Osteoblast (primary cell): ENCODE results near the gene NFATC1. TPM values are rescaled to one million over a fixed set of nuclear protein-coding genes. Genes with fewer than 3 reads are reported as not detected.

ENCODE experiments used
- DNase-seq: peaks from one replicate; pipeline ENCODE4 v3.0.0; 2011; ENCODE audit warnings: low spot score, mixed read lengths; ENCODE audit not compliant: insufficient read length; ENCODE audit errors: missing footprints
- H2AFZ ChIP-seq: 2 replicates; pipeline ENCODE4 v1.6.0; 2011; ENCODE audit warnings: mild to moderate bottlenecking, low read length
- H3K27ac ChIP-seq: 2 replicates; pipeline ENCODE4 v1.5.1; 2011; ENCODE audit warnings: mild to moderate bottlenecking, low read depth, low read length, moderate library complexity
- H3K27me3 ChIP-seq: 2 replicates; pipeline ENCODE4 v1.6.0; 2012; ENCODE audit warnings: mild to moderate bottlenecking, control low read depth, inconsistent platforms, low read length, moderate library complexity; ENCODE audit not compliant: insufficient read depth
- H3K36me3 ChIP-seq: 2 replicates; pipeline ENCODE4 v1.5.1; 2011; ENCODE audit warnings: mild to moderate bottlenecking, low read length, control low read depth, moderate library complexity; ENCODE audit not compliant: insufficient read depth
- H3K4me1 ChIP-seq: 2 replicates; pipeline ENCODE4 v1.5.1; 2011; ENCODE audit warnings: mild to moderate bottlenecking, low read length, control low read depth, moderate library complexity; ENCODE audit not compliant: insufficient read depth
- H3K4me2 ChIP-seq: 2 replicates; pipeline ENCODE4 v1.6.0; 2011; ENCODE audit warnings: mild to moderate bottlenecking, low read length; ENCODE audit not compliant: insufficient read depth
- H3K4me3 ChIP-seq: fragments of 200-600 bp; sonication (generic); 3 replicates; pipeline ENCODE4 v1.5.1; 2012; ENCODE audit warnings: mild to moderate bottlenecking, low read length, inconsistent platforms; ENCODE audit not compliant: insufficient read depth
- H3K79me2 ChIP-seq: 2 replicates; pipeline ENCODE4 v1.6.0; 2012; ENCODE audit warnings: mild to moderate bottlenecking, low read length, control low read depth, inconsistent platforms; ENCODE audit not compliant: insufficient read depth
- H3K9me3 ChIP-seq: 2 replicates; pipeline ENCODE4 v1.5.1; 2011; ENCODE audit warnings: low read depth, low read length, control low read depth
- H4K20me1 ChIP-seq: 2 replicates; pipeline ENCODE4 v1.6.0; 2012; ENCODE audit warnings: mild to moderate bottlenecking, low read length, control low read depth; ENCODE audit not compliant: insufficient read depth
- CTCF ChIP-seq: IDR thresholded peaks from 2 replicates; pipeline ENCODE4 v1.5.1; 2011; ENCODE audit warnings: mild to moderate bottlenecking, low read depth, low read length, moderate library complexity; ENCODE audit errors: extremely low read depth
- total RNA-seq: library from RNA; depleted of rRNA; stranded (reverse); fragments of >200 nt; gene quantifications from 2 replicates; pipeline ENCODE4 v1.2.3, GENCODE V29; 2012

Gene NFATC1
- total RNA-seq, 1 donor = 6.2 TPM

- H3K4me1 ChIP-seq = peaks cover 9% of the 10 kb centered on the region
- H3K4me3 ChIP-seq = no peak overlapping the region
- no peak for TF ChIP-seq CTCF
- H3K79me2 ChIP-seq = no peaks in the 10 kb centered on the region
- no peak overlapping the region for H3K27ac ChIP-seq
- H3K27me3 ChIP-seq = no peaks in the 10 kb centered on the region
- no peaks in the 10 kb centered on the region for H3K9me3 ChIP-seq
- no peak for DNase-seq
- H2AFZ ChIP-seq = no peak overlapping the region
- no peak overlapping the region for H3K4me2 ChIP-seq
- peaks cover 4% of the 10 kb centered on the region for H4K20me1 ChIP-seq
- no peaks in the 10 kb centered on the region for H3K36me3 ChIP-seq
These were observed 63.4 kb downstream of the NFATC1 start for GRCh38 chr18:79458917-79459803.

- no peak for TF ChIP-seq CTCF
- no peaks in the 10 kb centered on the region for H3K27me3 ChIP-seq
These were observed 64.3 kb downstream of the NFATC1 start for GRCh38 chr18:79459946-79460480.

GRCh38 chr18:79460481-79461300 lies 65.0 kb downstream of the NFATC1 start:
- Histone ChIP-seq H3K27ac (no peak overlapping the region), H3K27me3 (no peaks in the 10 kb centered on the region), H3K4me2 (no peak overlapping the region), H2AFZ (no peak overlapping the region), H3K9me3 (no peaks in the 10 kb centered on the region), H3K36me3 (no peaks in the 10 kb centered on the region), H3K4me1 (peaks cover 9% of the 10 kb centered on the region), H4K20me1 (peaks cover 4% of the 10 kb centered on the region), H3K4me3 (no peak overlapping the region), H3K79me2 (no peaks in the 10 kb centered on the region)
- peak; percentile 92 for DNase-seq
- no peak for TF ChIP-seq CTCF

More at GRCh38 chr18:79459946-79460480, 64.3 kb downstream of the NFATC1 start:
- Histone ChIP-seq H3K4me3 (no peak overlapping the region), H4K20me1 (peaks cover 4% of the 10 kb centered on the region), H3K36me3 (no peaks in the 10 kb centered on the region), H3K27ac (no peak overlapping the region), H2AFZ (no peak overlapping the region), H3K9me3 (no peaks in the 10 kb centered on the region), H3K4me1 (peaks cover 9% of the 10 kb centered on the region), H3K79me2 (no peaks in the 10 kb centered on the region), H3K4me2 (no peak overlapping the region)
- peak; percentile 91 for DNase-seq
